ENCODE data around the gene BRMS1. TPM values are rescaled to one million over a fixed set of nuclear protein-coding genes. Genes with fewer than 3 reads are reported as not detected.
A peak's percentile ranks its signal among the peaks of the same experiment; 100 is the strongest.
"Not testable (repeated sequence)": the region's sequence is repeated elsewhere in the genome, so short reads cannot be mapped to it uniquely, and the experiment has no call there.

Gene BRMS1
- total RNA-seq, 1 experiment from 2014 or later: 123 TPM

- H3K9me2 ChIP-seq (replicated peaks; ENCODE audit: low read length): no peaks in the 10 kb centered on the region
- H3K27ac ChIP-seq (ENCODE audit: low read length): peak overlapping the region; percentile 30; the same call in 1 of the 2 replicates
- peak overlapping the region; percentile 77 for H3K4me3 ChIP-seq (ENCODE audit: low read length)
- DNase-seq (peak; percentile 89), ATAC-seq (peak; percentile 73)
- peak overlapping the region; percentile 83 for H3K4me2 ChIP-seq (ENCODE audit: low read length)
- TF ChIP-seq EZH2phosphoT487 (IDR thresholded peaks at IDR 0.05; ENCODE audit: borderline replicate concordance, low read length) (no peak), CTCF (conservative IDR thresholded peaks at IDR 0.05; ENCODE audit: low read depth, low read length) (peak; percentile 98), EZH2 (IDR thresholded peaks at IDR 0.05; ENCODE audit: low read length, unreplicated experiment) (no peak)
- BruUV-seq (replicated peaks): no TSS peak
- H3K36me3 ChIP-seq (ENCODE audit: low read depth, low read length): no peaks in the 10 kb centered on the region
- H3F3A ChIP-seq (ENCODE audit: low read length, unreplicated experiment): no peaks in the 10 kb centered on the region
- peak overlapping the region; percentile 85 for H2AFZ ChIP-seq (ENCODE audit: low read length)
- CTCF ChIA-PET: interaction anchor here (0.6 to 2.3 kb wide), 13 partner anchors 10 to 367 kb away, joined by 3 to 22 read pairs (median 8); partner anchors contain the start of genes RIN1 and YIF1A
- POLR2A ChIA-PET (ENCODE audit: unreplicated experiment): interaction anchor here (0.5 to 1.4 kb wide), 7 partner anchors 15 to 154 kb away, joined by 5 to 16 read pairs (median 9); partner anchors contain the start of genes B4GAT1, RIN1 and YIF1A
- no peaks in the 10 kb centered on the region for H3K27me3 ChIP-seq (ENCODE audit: low read length)
- H3K9ac ChIP-seq (ENCODE audit: low read length): peak overlapping the region; percentile 30; the same call in 1 of the 2 replicates
- peaks cover 5% of the 10 kb centered on the region for H3K4me1 ChIP-seq (ENCODE audit: insufficient read depth, low read length)
- intact Hi-C loops (cut with micrococcal nuclease): loop anchor here (1.0 kb wide), 2 partner anchors 16 to 74 kb away; no protein-coding TSS in a partner anchor
- no peaks in the 10 kb centered on the region for H3K9me3 ChIP-seq (ENCODE audit: low read length)
- H4K20me1 ChIP-seq (ENCODE audit: low read length): no peaks in the 10 kb centered on the region
- no peaks in the 10 kb centered on the region for H3K79me2 ChIP-seq (ENCODE audit: low read length)
These were observed 32.8 kb downstream of the BRMS1 start for GRCh38 chr11:66311965-66312548.

- TF ChIP-seq CTCF (conservative IDR thresholded peaks at IDR 0.05; ENCODE audit: low read depth, low read length): no peak
- Histone ChIP-seq H4K20me1 (ENCODE audit: low read length) (no peaks in the 10 kb centered on the region), H3K4me3 (ENCODE audit: low read length) (peak overlapping the region; percentile 77), H3K27ac (ENCODE audit: low read length) (no peak overlapping the region), H3K9me3 (ENCODE audit: low read length) (no peaks in the 10 kb centered on the region), H3K4me1 (ENCODE audit: insufficient read depth, low read length) (peaks cover 5% of the 10 kb centered on the region), H2AFZ (ENCODE audit: low read length) (peak overlapping the region; percentile 85), H3K36me3 (ENCODE audit: low read depth, low read length) (no peaks in the 10 kb centered on the region), H3K9me2 (replicated peaks; ENCODE audit: low read length) (no peaks in the 10 kb centered on the region), H3K4me2 (ENCODE audit: low read length) (peak overlapping the region; percentile 83), H3K79me2 (ENCODE audit: low read length) (no peaks in the 10 kb centered on the region), H3K9ac (ENCODE audit: low read length) (peak overlapping the region; percentile 30; the same call in 1 of the 2 replicates), H3F3A (ENCODE audit: low read length, unreplicated experiment) (no peaks in the 10 kb centered on the region), H3K27me3 (ENCODE audit: low read length) (no peaks in the 10 kb centered on the region)
- no peak for DNase-seq
- intact Hi-C loops (cut with micrococcal nuclease): no loop called here
- no peak for ATAC-seq
- ChIA-PET POLR2A (ENCODE audit: unreplicated experiment) (no interaction called here), CTCF (interaction anchor here (0.5 to 2.3 kb wide), 9 partner anchors 14 to 367 kb away, joined by 3 to 21 read pairs (median 4); partner anchors contain the start of gene RIN1)
- BruUV-seq (replicated peaks): no TSS peak
These were observed 33.4 kb downstream of the BRMS1 start for GRCh38 chr11:66311470-66311964.

- H3K9me3 ChIP-seq (ENCODE audit: low read length); H3F3A ChIP-seq (ENCODE audit: low read length, unreplicated experiment); H3K27me3 ChIP-seq (ENCODE audit: low read length); H3K4me2 ChIP-seq (ENCODE audit: low read length); intact Hi-C loops (cut with micrococcal nuclease); H3K27ac ChIP-seq (ENCODE audit: low read length); BruUV-seq (replicated peaks); H2AFZ ChIP-seq (ENCODE audit: low read length); ATAC-seq; POLR2A ChIA-PET (ENCODE audit: unreplicated experiment); H3K9me2 ChIP-seq (replicated peaks; ENCODE audit: low read length); H4K20me1 ChIP-seq (ENCODE audit: low read length); DNase-seq; H3K4me1 ChIP-seq (ENCODE audit: insufficient read depth, low read length); H3K36me3 ChIP-seq (ENCODE audit: low read depth, low read length); H3K9ac ChIP-seq (ENCODE audit: low read length); H3K79me2 ChIP-seq (ENCODE audit: low read length); H3K4me3 ChIP-seq (ENCODE audit: low read length): not testable (repeated sequence)
- CTCF ChIA-PET: interaction anchor here (0.5 to 2.3 kb wide), 7 partner anchors 16 to 368 kb away, joined by 3 to 21 read pairs (median 4); partner anchors contain the start of gene RIN1
These were observed 34.0 kb downstream of the BRMS1 start for GRCh38 chr11:66310803-66311440.

All from PC-3 (cell line).